HG02840 (cell line): ENCODE measurements around the gene ECT2L.
A peak's percentile ranks its signal among the peaks of the same experiment; 100 is the strongest.

Experiments
- ATAC-seq: cut with Tn5 transposase; IDR thresholded peaks from one replicate; pipeline ENCODE4 v1.9.1; 2021; ENCODE audit warnings: mild to moderate bottlenecking, moderate library complexity, moderate number of reproducible peaks; ENCODE audit not compliant: unreplicated experiment, low FRiP score

ECT2L gene, protein sequence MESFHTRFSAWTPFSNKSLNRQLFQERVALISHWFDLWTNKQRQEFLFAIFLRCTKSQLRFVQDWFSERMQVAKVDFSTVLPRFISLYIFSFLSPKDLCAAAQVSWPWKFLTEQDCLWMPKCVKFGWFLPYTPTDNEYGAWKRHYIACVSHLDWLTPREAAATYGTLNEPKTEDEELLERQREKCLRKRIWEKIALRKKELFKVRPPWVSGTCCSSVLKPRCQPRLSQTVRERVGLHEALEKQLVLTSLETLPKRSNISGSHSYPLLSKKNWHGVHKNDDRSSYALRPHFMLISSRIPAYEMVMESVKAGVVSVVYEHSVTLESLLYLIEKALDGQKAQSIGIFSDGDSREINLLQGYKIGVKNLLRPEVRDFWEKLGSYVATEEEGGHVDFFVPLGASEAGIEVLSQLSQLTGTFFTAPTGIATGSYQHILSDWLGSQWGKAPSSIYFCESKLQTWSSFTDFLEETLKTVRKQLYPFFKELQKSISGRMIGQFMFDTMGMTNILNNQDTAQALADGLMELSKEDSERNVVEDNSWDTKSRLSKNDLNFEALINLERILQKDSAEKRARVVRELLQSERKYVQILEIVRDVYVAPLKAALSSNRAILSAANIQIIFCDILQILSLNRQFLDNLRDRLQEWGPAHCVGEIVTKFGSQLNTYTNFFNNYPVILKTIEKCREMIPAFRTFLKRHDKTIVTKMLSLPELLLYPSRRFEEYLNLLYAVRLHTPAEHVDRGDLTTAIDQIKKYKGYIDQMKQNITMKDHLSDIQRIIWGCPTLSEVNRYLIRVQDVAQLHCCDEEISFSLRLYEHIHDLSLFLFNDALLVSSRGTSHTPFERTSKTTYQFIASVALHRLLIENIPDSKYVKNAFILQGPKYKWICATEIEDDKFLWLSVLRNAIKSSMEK

GRCh38 chr6:138795809-138796603 lies at the start of gene ECT2L:
ECT2L (plus strand) TSS chr6:138796087; CDS start chr6:138813275, 17,188 bp downstream.
- no peak for ATAC-seq

DNA sequence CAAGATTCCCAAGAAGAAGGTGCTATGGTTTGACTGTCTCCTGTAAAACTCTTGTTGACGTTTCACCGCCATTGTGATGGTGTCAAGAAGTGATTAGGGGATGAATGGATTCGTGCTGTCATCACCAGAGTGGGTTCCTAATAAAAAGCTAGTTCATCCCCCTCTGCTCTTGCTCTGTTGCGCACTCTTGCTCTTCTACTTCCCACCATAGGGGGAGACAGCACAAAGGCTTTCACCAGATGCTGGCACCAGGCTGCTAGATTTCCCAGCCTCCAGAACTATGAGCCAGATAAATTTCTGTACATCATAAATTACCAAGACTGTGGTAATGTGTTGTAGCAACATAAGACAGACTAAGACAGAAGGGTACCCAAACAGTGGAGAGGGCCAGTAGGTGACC lies 43.9 kb upstream of the ECT2L start:
- no peak for ATAC-seq

- ATAC-seq: no peak
Measured at GRCh38 chr6:138757136-138757535, 38.8 kb upstream of the ECT2L start.

DNA sequence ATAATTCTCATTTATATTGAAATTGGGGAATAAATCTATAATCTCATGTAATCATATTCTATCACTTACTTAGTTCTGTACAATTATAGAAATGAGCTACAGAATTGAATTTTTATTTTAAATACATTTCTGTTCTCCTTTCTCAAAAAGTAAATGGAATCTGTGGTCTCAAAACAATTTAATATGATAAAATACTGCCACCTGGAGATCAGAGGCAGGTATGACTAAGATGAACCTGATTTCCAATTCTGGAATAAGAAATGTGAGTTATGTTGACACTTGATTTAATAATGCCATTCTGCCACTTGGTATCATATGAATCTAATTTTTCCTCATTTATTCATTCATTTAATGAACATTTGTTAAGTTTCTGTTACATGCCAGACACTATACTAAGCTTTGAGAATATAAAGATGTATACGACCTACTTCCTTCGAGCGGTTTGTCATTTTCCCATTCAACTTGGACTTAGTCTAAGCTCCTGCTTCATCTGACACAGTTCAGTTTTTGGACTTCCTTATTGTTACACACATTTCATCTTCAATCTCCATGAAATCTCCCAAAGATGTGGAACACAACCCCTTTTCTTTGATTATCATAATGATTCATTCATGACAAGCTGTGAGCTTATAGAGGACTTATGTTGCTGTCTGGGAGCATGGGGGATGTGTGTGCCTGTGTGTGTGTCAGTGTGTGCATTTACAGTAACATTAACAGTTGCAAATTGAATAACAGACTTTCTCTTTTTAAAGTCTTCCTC lies 29.8 kb upstream of the ECT2L start:
- no peak for ATAC-seq

- no peak for ATAC-seq
Measured at GRCh38 chr6:138769102-138769676, 26.7 kb upstream of the ECT2L start.

DNA sequence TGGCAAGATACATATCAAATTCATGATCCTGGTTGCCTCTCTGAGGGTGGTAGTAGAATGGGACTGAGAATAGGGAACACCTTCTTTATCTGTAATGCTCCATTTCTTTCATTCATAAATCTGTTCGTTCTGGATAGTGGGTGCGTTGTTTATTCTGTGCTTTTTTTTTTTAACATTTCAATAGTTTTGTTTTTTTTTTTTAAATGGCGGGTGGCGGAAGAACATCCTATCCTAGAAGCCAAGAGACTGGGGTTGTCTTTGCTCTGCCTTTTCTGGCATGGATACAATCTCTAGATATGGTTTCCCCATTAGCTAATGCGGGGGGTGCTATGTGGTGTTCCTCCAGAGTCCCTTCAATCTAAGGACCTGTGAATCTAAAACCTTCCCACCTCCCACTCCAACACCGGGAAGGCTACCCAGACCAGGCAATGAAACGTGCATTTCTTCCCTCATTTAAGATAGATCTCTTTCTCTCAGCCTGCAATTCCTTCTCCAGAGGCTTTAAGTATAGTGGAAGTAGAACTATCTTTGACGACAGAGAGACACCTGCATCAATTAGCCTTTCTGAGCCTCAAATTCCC lies 23.2 kb upstream of the ECT2L start:
- no peak for ATAC-seq

GRCh38 chr6:138773177-138774091 lies 22.5 kb upstream of the ECT2L start, which contains the start of gene CCDC28A:
CCDC28A (plus strand) TSS chr6:138773769; CDS start chr6:138776121, 2,352 bp downstream.
- ATAC-seq: peak; percentile 96

- ATAC-seq: no peak
Measured at GRCh38 chr6:138774370-138774769, 21.5 kb upstream of the ECT2L start.

GRCh38 chr6:138776659-138777058 lies 19.2 kb upstream of the ECT2L start:
- no peak for ATAC-seq

DNA sequence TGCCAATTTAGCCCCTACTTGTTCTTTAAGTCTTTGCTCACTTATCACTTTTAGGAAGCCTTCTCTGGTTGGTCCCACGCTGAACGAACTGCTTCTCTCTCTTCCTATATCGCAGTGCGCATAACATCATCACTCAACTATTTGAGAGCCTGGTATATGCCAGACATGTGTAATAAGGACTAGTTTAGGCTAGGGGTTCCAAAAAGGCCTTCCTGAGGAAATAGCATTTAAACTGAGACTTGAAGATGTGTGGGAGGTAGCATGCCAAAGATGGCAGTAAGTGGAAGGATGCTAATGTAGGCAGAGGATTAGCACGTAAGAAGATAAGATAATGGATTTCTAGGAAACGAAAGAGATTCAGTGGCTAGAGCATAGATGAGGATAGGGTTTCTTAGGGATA lies 17.6 kb upstream of the ECT2L start:
- ATAC-seq: no peak

DNA sequence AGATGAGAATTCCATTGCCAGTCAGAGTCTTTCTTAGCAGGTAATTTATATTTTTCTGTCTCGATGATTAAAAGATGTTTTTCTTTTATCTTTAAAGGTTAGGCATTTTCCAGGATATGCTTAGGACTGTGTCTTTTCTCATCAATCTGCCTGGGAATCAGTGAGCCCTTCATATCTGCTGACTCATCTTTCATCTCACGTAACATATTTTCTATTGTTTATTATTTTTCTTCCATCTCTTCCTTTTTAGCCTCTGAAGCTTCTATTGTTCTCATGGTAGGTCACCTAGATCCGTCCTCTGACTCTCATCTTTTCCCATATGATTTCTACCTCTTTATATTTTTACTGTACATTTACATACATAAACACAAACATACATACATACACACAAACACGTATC lies 13.6 kb upstream of the ECT2L start:
- ATAC-seq: no peak

DNA sequence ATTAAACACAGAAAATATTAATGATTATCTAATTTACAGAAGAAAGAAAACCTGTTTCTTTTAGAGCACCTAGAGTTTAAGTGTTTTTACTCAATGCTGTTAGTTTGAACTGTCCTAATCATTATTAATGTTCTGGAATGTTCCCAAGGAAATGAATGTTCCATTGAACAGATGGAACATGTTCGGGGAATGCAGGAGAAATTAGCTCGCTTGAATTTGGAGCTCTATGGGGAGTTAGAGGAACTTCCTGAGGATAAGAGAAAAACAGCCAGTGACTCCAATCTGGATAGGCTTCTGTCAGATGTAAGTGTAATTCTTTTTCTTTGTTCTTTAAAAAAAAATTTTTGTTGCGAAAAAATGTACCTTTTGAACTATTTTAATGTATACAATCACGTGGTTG lies 10.8 kb upstream of the ECT2L start:
- ATAC-seq: no peak

- ATAC-seq: no peak
Measured at GRCh38 chr6:138785980-138786379, 9.9 kb upstream of the ECT2L start.

DNA sequence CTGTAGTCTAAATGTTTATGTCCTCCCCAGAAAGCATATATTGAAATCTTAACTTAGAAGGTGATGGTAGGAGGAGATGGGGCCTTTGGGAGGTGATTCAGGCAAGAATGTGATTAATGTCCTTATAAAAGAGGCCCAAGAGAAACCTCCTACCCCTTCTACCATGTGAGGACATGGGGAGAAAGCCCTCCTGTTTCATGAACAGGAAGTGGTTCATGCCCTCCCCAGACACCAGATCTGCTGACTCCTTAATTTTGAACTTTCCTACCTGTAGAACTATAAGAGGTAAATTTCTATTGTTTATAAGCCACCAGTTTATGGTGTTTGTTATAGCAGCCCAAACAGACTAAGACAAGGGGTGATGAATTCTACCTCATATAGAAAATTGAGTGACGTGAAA lies 8.7 kb upstream of the ECT2L start:
- no peak for ATAC-seq

- ATAC-seq: no peak
Measured at GRCh38 chr6:138796771-138797170, 884 bp downstream of the ECT2L start.

GRCh38 chr6:138797806-138798446 lies 2.0 kb downstream of the ECT2L start:
- no peak for ATAC-seq

- no peak for ATAC-seq
Measured at GRCh38 chr6:138800377-138801150, 4.7 kb downstream of the ECT2L start.
